HS-27A (cell line): ENCODE data around the gene ATP6AP1.

Source experiments
- DNase-seq: peaks from one replicate; pipeline ENCODE4 v3.0.0-alpha.2; 2012; ENCODE audit warnings: low read depth, missing footprints

Gene ATP6AP1

DNA sequence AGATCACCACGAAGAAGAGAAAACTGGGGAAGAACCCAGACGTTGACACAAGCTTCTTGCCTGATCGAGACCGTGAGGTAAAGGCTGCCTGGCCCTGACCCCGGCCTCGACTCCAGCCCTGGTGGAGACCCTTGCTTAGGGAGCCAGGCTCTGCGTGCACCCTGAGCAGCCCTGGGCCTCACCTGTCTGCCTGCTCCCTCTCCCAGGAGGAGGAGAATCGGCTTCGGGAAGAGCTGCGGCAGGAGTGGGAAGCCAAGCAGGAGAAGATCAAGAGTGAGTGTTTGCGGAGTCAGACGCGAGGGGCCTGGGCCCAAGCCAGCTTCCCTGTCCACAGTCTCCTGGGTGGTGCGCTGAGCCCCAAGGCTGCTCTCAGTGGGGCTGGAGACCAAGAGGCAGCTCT, 20.0 kb downstream of the ATP6AP1 start:
- DNase-seq = no peak

DNA sequence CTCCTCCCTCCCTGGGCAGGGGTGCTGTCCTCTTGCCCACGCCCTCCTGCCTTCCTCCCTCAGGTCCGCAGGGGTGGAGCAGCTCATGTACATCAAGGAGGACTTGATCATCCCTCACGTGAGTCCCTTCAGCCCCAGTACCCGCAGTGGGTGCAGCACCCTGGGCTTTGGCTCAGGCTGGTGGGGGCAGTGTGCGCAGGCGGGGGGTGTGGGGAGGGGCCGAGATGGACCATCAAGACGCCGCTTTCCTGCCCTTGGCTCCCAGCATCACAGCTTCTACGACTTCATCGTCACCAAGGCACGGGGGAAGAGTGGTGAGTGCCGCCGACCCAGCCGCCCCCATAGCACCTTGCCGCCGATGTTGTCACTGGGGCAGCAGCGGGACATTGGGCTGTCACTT, 21.1 kb downstream of the ATP6AP1 start:
- no peak for DNase-seq

DNA sequence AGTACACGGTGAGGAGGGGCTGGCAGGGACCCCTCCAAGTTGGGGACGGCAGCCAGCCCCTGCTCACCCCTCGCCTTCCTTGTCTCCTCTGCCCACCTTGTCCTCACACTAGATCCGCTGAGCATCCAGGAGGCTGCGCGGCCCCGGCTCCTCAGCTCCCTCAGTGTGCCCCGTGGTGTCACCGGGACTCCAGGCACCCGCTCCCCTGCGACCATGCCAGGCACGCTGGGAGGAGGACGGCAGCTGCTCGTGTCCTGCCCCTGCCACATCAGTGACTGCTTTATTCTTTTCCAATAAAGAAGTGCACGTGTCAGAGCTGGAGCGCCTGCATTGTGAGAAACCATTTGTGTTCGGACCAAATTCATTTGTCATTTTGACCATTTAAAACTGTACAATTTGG, 21.8 kb downstream of the ATP6AP1 start:
- no peak for DNase-seq

- DNase-seq = no peak
Measured at GRCh38 chrX:154452823-154453222, 24.3 kb downstream of the ATP6AP1 start.

- no peak for DNase-seq
Measured at GRCh38 chrX:154457491-154458115, 29.1 kb downstream of the ATP6AP1 start.

DNA sequence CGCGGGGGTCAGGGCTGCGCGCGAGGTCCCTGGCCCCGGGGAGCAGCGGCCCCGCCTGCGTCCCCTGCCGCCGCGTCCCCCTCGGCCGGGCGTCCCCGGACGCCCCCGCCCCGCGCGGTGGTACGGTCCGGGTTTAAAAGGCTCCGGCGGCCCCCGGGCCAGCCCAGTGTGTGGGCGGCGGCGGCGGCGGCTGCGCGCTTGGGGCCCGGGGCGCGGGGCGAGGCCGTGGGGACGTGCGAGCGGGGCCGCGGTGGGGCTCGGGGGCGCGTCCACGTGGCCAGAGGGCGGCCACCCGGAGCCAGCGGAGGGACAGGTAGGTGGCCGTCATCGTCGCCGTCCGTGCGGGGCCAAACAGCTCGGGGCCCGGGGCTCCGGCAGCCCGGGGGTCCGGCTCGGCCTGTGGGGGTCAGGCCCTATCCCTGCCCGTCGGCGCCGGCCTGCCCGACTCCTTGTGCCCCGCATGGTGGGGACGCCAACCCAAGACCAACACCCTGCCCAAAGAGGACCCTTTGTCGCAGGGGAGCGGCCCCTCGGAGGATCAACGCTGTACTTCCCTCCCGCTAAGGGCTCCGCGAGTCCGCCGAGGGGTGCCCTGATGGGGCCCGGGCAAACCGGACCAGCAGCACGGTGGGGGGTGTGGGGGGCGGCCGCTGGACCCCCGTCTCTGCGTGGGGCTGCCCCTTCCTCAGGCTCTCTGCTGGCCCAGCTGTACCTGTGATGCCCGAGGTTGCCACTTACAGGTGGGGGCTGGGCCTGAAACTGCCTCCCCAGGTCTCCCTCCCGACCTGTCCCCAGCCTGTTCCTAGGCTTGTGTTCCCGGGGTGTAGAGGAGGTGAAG, 29.9 kb downstream of the ATP6AP1 start, which contains the start of gene PLXNA3:
Gene PLXNA3 (plus strand): TSS at position 166 of the 838 bp plus-strand sequence. CDS start 1,903 bp downstream, outside the sequence.
- no peak for DNase-seq

DNA sequence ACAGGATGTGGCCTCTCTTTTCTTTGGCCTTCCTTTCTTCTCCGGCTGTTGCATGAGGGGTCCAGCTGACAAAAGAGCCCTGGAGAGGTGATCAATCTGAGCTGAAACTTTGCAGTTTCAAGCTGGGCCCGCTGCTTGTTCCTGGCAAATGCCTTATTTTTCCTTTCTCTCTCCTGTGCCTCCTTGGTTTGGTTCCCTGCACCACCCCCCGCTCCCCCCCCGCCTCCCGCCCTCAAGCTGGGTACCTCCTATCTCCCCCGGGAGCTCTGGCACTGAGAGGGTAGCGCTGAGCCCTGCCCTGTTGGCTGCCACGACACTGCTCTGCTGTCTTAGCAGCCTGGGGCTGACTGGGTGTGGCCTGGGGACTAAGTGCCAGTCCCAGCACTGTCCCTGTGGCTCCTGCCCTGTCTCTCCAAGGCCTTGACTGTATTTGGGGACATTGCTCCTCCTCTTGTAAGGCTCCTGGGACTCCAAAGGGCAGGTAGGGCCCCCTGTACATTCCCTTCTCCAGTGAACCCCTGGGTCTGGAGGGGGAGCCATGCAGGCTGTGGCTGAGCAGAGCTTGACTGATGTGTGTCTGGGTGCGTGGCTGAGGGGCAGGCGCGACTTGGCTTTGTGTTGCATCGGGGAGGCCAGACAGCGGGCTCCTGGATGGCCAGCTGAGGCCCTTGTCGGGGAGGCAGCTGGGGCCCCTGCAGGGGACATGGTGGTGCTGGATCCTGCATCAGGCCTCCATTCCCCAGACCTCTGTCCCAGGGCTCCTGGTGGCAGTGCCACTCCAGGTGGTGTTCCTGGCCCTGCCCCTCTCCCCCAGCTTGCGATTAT, 30.7 kb downstream of the ATP6AP1 start:
- DNase-seq = no peak

GRCh38 chrX:154459832-154460231, 31.4 kb downstream of the ATP6AP1 start:
- no peak for DNase-seq

DNA sequence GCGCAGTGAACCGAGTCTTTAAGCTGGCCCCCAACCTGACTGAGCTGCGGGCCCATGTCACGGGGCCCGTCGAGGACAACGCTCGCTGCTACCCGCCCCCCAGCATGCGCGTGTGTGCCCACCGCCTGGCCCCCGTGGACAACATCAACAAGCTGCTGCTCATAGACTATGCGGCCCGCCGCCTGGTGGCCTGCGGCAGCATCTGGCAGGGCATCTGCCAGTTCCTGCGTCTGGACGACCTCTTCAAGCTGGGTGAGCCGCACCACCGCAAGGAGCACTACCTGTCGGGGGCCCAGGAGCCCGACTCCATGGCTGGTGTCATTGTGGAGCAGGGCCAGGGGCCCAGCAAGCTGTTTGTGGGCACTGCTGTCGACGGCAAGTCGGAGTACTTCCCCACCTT, 31.8 kb downstream of the ATP6AP1 start:
- DNase-seq = no peak

DNA sequence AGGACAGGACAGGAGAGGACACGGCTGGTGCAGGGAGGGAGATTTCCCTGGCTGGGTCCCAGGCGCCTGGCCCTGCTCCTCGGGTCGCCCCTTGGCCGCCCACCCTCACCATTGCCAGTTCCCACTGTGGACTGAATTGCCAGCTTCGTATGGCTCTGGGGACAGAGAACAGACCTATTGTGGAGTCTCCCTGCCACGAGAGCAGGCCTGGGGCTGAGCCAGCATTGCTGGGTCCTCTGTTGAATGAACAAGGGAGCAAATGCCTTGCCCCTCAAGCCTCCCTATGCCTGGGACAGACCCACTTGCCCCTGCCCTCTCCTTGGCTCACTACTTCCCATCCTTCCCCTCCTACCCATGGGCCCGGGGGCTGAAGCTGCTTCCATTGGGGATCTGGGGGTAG, 33.9 kb downstream of the ATP6AP1 start:
- DNase-seq = no peak

- no peak for DNase-seq
Measured at GRCh38 chrX:154463611-154464220, 35.2 kb downstream of the ATP6AP1 start.

DNA sequence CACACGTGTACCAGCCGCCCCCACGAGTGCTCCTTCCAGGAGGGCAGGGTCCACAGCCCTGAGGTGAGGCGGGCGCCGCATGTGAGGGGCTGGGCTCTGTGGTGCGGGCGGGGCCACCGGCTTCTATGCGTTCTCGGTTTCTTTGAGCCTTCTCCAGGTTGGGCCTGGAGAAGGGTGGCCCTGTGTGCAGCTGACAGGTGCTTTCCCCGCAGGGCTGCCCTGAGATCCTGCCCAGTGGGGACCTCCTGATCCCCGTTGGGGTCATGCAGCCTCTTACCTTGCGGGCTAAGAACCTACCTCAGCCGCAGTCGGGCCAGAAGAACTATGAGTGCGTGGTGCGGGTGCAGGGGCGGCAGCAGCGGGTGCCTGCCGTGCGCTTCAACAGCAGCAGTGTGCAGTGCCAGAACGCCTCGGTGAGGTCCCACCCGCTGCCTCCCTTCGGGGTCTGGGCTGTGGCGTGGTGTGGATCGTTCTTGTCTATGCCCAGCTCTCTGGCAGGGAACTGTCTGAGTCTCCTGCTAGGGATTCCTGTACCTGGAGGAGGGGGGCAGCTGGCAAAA, 36.4 kb downstream of the ATP6AP1 start:
- DNase-seq = no peak

GRCh38 chrX:154465601-154466000, 37.1 kb downstream of the ATP6AP1 start:
- DNase-seq = no peak

DNA sequence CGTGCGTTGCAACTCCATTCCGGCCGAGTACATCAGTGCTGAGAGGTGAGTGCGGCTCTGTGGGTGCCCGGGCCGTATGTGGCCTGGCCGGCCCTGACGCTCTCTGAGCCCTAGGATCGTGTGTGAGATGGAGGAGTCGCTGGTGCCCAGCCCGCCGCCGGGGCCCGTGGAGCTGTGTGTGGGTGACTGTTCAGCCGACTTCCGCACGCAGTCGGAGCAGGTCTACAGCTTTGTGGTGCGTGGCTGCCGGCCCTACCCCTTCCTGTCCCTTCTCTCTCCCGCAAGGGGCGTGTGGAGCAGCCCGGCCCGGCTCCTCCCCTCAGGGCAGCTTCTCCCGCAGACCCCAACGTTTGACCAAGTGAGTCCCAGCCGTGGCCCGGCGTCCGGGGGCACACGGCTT, 37.6 kb downstream of the ATP6AP1 start:
- DNase-seq = no peak

GRCh38 chrX:154466907-154467306, 38.4 kb downstream of the ATP6AP1 start:
- DNase-seq = no peak

DNA sequence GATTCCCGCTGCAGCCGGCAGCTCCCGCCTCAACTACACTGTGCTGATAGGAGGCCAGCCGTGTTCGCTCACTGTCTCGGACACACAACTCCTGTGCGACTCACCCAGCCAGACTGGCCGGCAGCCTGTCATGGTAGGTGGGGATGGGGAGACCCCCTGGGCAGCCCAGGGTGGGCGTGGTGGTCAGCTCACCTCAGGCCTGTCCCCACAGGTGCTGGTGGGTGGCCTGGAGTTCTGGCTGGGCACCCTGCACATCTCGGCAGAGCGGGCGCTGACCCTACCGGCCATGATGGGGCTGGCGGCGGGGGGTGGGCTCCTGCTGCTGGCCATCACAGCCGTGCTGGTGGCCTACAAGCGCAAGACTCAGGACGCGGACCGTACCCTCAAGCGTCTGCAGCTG, 39.1 kb downstream of the ATP6AP1 start:
- no peak for DNase-seq

GRCh38 chrX:154468217-154468616, 39.7 kb downstream of the ATP6AP1 start:
- DNase-seq = no peak

- DNase-seq = no peak
Measured at GRCh38 chrX:154469114-154469513, 40.6 kb downstream of the ATP6AP1 start.

GRCh38 chrX:154469880-154470279, 41.4 kb downstream of the ATP6AP1 start:
- DNase-seq = no peak

- no peak for DNase-seq
Measured at GRCh38 chrX:154470434-154470833, 42.0 kb downstream of the ATP6AP1 start.

- no peak for DNase-seq
Measured at GRCh38 chrX:154470914-154471568, 42.6 kb downstream of the ATP6AP1 start.
